HEK293 (cell line): Measurements from ENCODE around the gene VANGL2.

ENCODE experiments used
- CTCF ChIA-PET: fragments of 350-600 bp; formaldehyde crosslinking; extraction: SDS; loops from one replicate; lab custom pipeline; 2021; ENCODE audit warnings: antibody characterized with exemption; lab: Yijun Ruan, JAX
- POLR2A ChIA-PET: fragments of 300-600 bp; formaldehyde crosslinking; extraction: SDS; loops from one replicate; lab custom pipeline; 2020; ENCODE audit warnings: antibody characterized with exemption, inconsistent platforms; lab: Yijun Ruan, JAX
- H3K27ac ChIP-seq: fragments of 200-500 bp; sonication (Bioruptor generic); 2 replicates; pipeline ENCODE4 v1.5.1; 2014; ENCODE audit warnings: low read depth, low read length, control low read depth, inconsistent platforms; ENCODE audit errors: extremely low read depth
- H3K36me3 ChIP-seq, 2 experiments: fragments of 200-500 bp in 1 of 2; sonication (Bioruptor generic) in 1 of 2; 1 replicate in 1 of 2; 2 replicates in 1 of 2; pipeline ENCODE4 v1.5.1; 2014 to 2017; ENCODE audit warnings: inconsistent platforms in 2 of 2, low read length in 2 of 2; ENCODE audit not compliant: control insufficient read depth in 2 of 2, insufficient read depth in 1 of 2
- H3K4me1 ChIP-seq: fragments of 200-500 bp; sonication (Bioruptor generic); 2 replicates; pipeline ENCODE4 v1.5.1; 2014; ENCODE audit warnings: mild to moderate bottlenecking, low read length, inconsistent platforms; ENCODE audit not compliant: control insufficient read depth, insufficient read depth
- H3K4me3 ChIP-seq: 2 replicates; pipeline ENCODE4 v1.5.1; 2011; ENCODE audit warnings: low read depth, mild to moderate bottlenecking, control low read depth, low read length, moderate library complexity
- H3K9me3 ChIP-seq: fragments of 200-500 bp; sonication (Bioruptor generic); 2 replicates; pipeline ENCODE4 v1.5.1; 2014; ENCODE audit warnings: low read depth, low read length, inconsistent platforms; ENCODE audit not compliant: control insufficient read depth, insufficient read depth
- AEBP2 ChIP-seq: fragments of 450-650 bp; formaldehyde crosslinking; IDR thresholded peaks from 2 replicates; pipeline ENCODE4 v1.5.1; 2016; ENCODE audit warnings: missing biosample characterization, missing genetic modification characterization, borderline replicate concordance
- BCL11A ChIP-seq: fragments of 450-650 bp; formaldehyde crosslinking; IDR thresholded peaks from 2 replicates; pipeline ENCODE4 v1.5.1; 2016; ENCODE audit warnings: low read depth, missing biosample characterization, missing genetic modification characterization
- ZFP69B ChIP-seq: fragments of 450-650 bp; formaldehyde crosslinking; IDR thresholded peaks from 2 replicates; pipeline ENCODE4 v1.5.1; 2016; ENCODE audit warnings: missing biosample characterization, missing genetic modification characterization
- ZNF133 ChIP-seq: fragments of 450-650 bp; formaldehyde crosslinking; IDR thresholded peaks from 2 replicates; pipeline ENCODE4 v1.5.1; 2016; ENCODE audit warnings: missing biosample characterization, missing genetic modification characterization
- ZNF155 ChIP-seq: fragments of 450-650 bp; formaldehyde crosslinking; IDR thresholded peaks from 2 replicates; pipeline ENCODE4 v1.5.1; 2016; ENCODE audit warnings: missing biosample characterization, missing genetic modification characterization
- ZNF248 ChIP-seq: fragments of 450-650 bp; formaldehyde crosslinking; IDR thresholded peaks from 2 replicates; pipeline ENCODE4 v1.5.1; 2017; ENCODE audit warnings: missing biosample characterization, missing genetic modification characterization
- ZNF280C ChIP-seq: fragments of 450-650 bp; formaldehyde crosslinking; IDR thresholded peaks from 2 replicates; pipeline ENCODE4 v1.5.1; 2016; ENCODE audit warnings: missing biosample characterization, missing genetic modification characterization
- ZNF433 ChIP-seq: fragments of 450-650 bp; formaldehyde crosslinking; IDR thresholded peaks from 2 replicates; pipeline ENCODE4 v1.5.1; 2016; ENCODE audit warnings: missing biosample characterization, missing genetic modification characterization, low read depth
- ZNF518A ChIP-seq: fragments of 450-650 bp; formaldehyde crosslinking; conservative IDR thresholded peaks from 2 replicates; pipeline ENCODE4 v1.5.1; 2016; ENCODE audit warnings: low read depth, missing biosample characterization, missing genetic modification characterization
- ZNF521 ChIP-seq: fragments of 450-650 bp; formaldehyde crosslinking; IDR thresholded peaks from 2 replicates; pipeline ENCODE4 v1.5.1; 2017; ENCODE audit warnings: missing biosample characterization, mild to moderate bottlenecking, missing genetic modification characterization
- ZNF548 ChIP-seq: fragments of 450-650 bp; formaldehyde crosslinking; IDR thresholded peaks from 2 replicates; pipeline ENCODE4 v1.5.1; 2016; ENCODE audit warnings: missing biosample characterization, missing genetic modification characterization
- ZNF596 ChIP-seq: fragments of 450-650 bp; IDR thresholded peaks from 2 replicates; pipeline ENCODE4 v1.5.0; 2018; ENCODE audit warnings: missing biosample characterization, mild to moderate bottlenecking, missing genetic modification characterization, moderate library complexity
- ZNF704 ChIP-seq: fragments of 450-650 bp; formaldehyde crosslinking; IDR thresholded peaks from 2 replicates; pipeline ENCODE4 v1.5.1; 2016; ENCODE audit warnings: missing biosample characterization, missing genetic modification characterization
- ZNF776 ChIP-seq: fragments of 450-650 bp; formaldehyde crosslinking; IDR thresholded peaks from 2 replicates; pipeline ENCODE4 v1.5.0; 2017; ENCODE audit warnings: missing biosample characterization, missing genetic modification characterization, borderline replicate concordance
- ZNF777 ChIP-seq: fragments of 450-650 bp; formaldehyde crosslinking; IDR thresholded peaks from 2 replicates; pipeline ENCODE4 v1.5.1; 2017; ENCODE audit warnings: missing biosample characterization, missing genetic modification characterization, borderline replicate concordance
- TF ChIP-seq, protein P1 (sequence below): fragments of 450-650 bp; formaldehyde crosslinking; IDR thresholded peaks from 2 replicates; pipeline ENCODE4 v1.5.1; 2016; ENCODE audit warnings: missing biosample characterization, missing genetic modification characterization
- TF ChIP-seq, protein P2 (sequence below): fragments of 450-650 bp; formaldehyde crosslinking; IDR thresholded peaks from 2 replicates; pipeline ENCODE4 v1.5.1; 2016; ENCODE audit warnings: missing biosample characterization, missing genetic modification characterization, borderline replicate concordance

The VANGL2 gene

DNA sequence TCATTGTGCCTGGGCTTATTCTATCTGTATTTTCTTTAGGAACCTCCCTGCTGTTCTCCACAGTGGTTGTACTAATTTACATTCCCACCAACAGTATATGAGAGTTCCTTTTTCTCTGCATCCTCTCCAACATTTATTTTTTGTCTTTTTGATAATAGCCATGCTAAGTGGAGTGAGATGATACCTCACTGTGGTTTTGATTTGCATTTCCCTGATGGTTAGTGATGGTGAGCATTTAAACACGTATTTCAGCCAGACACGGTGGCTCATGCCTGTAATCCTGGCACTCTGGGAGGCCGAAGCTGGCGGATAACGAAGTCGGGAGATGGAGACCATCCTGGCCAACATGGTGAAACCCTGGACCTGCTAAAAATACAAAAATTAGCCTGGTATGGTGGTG lies 64.8 kb downstream of the VANGL2 start:
- Histone ChIP-seq H3K4me3 (no peak overlapping the region), H3K36me3 (no peaks in the 10 kb centered on the region), H3K9me3 (no peaks in the 10 kb centered on the region), H3K27ac (no peak overlapping the region), H3K4me1 (no peaks in the 10 kb centered on the region)
- TF ChIP-seq AEBP2, result no peak
- no peak for TF ChIP-seq ZNF280C (tag by site-specific recombination)
- TF ChIP-seq ZNF155 (tag by site-specific recombination), result no peak
- TF ChIP-seq ZNF518A (tag by site-specific recombination), result no peak
- TF ChIP-seq ZFP69B (tag by site-specific recombination), result no peak
- no peak for TF ChIP-seq ZNF433
- TF ChIP-seq ZNF248, result no peak
- TF ChIP-seq, protein P1, sequence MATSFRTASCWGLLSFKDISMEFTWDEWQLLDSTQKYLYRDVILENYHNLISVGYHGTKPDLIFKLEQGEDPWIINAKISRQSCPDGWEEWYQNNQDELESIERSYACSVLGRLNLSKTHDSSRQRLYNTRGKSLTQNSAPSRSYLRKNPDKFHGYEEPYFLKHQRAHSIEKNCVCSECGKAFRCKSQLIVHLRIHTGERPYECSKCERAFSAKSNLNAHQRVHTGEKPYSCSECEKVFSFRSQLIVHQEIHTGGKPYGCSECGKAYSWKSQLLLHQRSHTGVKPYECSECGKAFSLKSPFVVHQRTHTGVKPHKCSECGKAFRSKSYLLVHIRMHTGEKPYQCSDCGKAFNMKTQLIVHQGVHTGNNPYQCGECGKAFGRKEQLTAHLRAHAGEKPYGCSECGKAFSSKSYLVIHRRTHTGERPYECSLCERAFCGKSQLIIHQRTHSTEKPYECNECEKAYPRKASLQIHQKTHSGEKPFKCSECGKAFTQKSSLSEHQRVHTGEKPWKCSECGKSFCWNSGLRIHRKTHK (tag by site-specific recombination), result no peak
- no peak for TF ChIP-seq ZNF704 (tag by site-specific recombination)
- no peak for TF ChIP-seq ZNF776 (tag by site-specific recombination)
- POLR2A ChIA-PET, result no interaction called here
- CTCF ChIA-PET, result no interaction called here

- ChIA-PET CTCF (interaction anchor here (0.7 to 2.3 kb wide), 2 partner anchors 38 to 56 kb away, joined by 4 to 7 read pairs; no protein-coding TSS in a partner anchor), POLR2A (no interaction called here)
- Histone ChIP-seq H3K27ac (no peak overlapping the region), H3K36me3 (no peaks in the 10 kb centered on the region), H3K4me1 (no peaks in the 10 kb centered on the region), H3K4me3 (no peak overlapping the region), H3K9me3 (no peaks in the 10 kb centered on the region)
- TF ChIP-seq ZNF777 (tag by site-specific recombination) (no peak), ZNF133 (tag by site-specific recombination) (no peak), ZNF521 (tag by site-specific recombination) (no peak), ZNF596 (tag by site-specific recombination) (no peak), ZNF548 (tag by site-specific recombination) (no peak), BCL11A (tag by site-specific recombination) (no peak)
- TF ChIP-seq, protein P2, sequence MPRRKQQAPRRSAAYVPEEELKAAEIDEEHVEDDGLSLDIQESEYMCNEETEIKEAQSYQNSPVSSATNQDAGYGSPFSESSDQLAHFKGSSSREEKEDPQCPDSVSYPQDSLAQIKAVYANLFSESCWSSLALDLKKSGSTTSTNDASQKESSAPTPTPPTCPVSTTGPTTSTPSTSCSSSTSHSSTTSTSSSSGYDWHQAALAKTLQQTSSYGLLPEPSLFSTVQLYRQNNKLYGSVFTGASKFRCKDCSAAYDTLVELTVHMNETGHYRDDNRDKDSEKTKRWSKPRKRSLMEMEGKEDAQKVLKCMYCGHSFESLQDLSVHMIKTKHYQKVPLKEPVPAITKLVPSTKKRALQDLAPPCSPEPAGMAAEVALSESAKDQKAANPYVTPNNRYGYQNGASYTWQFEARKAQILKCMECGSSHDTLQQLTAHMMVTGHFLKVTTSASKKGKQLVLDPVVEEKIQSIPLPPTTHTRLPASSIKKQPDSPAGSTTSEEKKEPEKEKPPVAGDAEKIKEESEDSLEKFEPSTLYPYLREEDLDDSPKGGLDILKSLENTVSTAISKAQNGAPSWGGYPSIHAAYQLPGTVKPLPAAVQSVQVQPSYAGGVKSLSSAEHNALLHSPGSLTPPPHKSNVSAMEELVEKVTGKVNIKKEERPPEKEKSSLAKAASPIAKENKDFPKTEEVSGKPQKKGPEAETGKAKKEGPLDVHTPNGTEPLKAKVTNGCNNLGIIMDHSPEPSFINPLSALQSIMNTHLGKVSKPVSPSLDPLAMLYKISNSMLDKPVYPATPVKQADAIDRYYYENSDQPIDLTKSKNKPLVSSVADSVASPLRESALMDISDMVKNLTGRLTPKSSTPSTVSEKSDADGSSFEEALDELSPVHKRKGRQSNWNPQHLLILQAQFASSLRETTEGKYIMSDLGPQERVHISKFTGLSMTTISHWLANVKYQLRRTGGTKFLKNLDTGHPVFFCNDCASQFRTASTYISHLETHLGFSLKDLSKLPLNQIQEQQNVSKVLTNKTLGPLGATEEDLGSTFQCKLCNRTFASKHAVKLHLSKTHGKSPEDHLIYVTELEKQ, result no peak
Measured at GRCh38 chr1:160466961-160467360, 66.6 kb downstream of the VANGL2 start.
